Measurements from ENCODE around the gene LRRN2. TPM values are rescaled to one million over a fixed set of nuclear protein-coding genes. Genes with fewer than 3 reads are reported as not detected.

LRRN2 gene
- total and polyA plus RNA-seq, 9 of the 15 experiments (the other 6 are each of a cell fraction or from before 2014, with no cell fraction given) = 0.05 TPM; not detected in 8

DNA sequence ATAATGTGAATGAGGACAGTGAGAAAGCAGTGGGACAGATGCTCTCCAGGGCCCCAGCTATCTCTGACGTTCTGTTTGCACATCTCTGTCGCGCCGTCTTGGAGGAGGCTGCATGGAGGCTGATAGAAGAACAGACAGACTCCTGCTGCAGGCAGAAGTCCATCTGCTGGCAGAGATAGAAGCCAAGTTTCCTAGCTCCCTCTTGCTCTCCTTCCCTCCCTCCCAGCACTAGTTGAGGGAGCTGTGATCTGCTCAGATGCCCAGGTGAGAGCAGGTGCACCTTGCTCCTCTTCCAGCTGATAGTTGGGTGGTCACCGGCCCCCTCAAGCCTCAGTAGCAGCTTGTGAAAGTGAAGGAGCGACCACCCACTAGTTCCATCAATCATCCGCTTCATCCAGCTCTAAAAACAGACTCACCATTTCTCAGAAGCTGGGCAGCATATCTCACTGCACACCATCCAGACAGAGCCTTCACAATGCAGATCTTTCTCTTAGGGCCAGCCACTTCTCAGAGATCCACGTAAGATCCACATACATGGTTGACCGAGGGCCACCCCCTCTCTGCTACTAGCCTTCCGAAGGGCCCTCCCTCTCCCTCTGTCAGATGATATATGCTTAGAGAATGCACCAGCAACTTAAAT lies 12.9 kb downstream of the LRRN2 start (continued):
- TF ChIP-seq ZMIZ1 (IDR thresholded peaks at IDR 0.05; ENCODE audit: low read depth in 2 of 2, low read length in 2 of 2) (peak in 1 of 2 experiments; percentile 99; a peak in 2 of 4 replicates), SNRNP70 (optimal IDR thresholded peaks at IDR 0.05; ENCODE audit: low read depth, low read length) (no peak), NCOA1 (IDR thresholded peaks at IDR 0.05; ENCODE audit: low read depth) (peak; percentile 92), TAF15 (IDR thresholded peaks at IDR 0.05; ENCODE audit: low read depth, low read length) (no peak), SP2 (IDR thresholded peaks at IDR 0.05; ENCODE audit: extremely low read depth, low read depth, low read length, poor library complexity, severe bottlenecking) (no peak), L3MBTL2 (IDR thresholded peaks at IDR 0.05) (peak; percentile 54), HDAC1 (IDR thresholded peaks at IDR 0.05) (peak in 1 of 2 experiments; percentile 88; a peak in 2 of 4 replicates), RBFOX2 (IDR thresholded peaks at IDR 0.05; ENCODE audit: low read depth, low read length) (no peak), SMARCC2 (IDR thresholded peaks at IDR 0.05; ENCODE audit: low read depth) (peak; percentile 94), ZKSCAN1 (IDR thresholded peaks at IDR 0.05; ENCODE audit: low read depth, low read length) (peak; percentile 84; the same call in 1 of the 2 replicates), NCOA2 (IDR thresholded peaks at IDR 0.05; ENCODE audit: partially characterized antibody in 2 of 2) (peak in 1 of 2 experiments; percentile 66), KDM5B (IDR thresholded peaks at IDR 0.05; ENCODE audit: insufficient replicate concordance, low read depth, low read length) (no peak), SMAD4 (CRISPR knock-in tag; conservative IDR thresholded peaks at IDR 0.05) (peak; percentile 100), DMBX1 (CRISPR knock-in tag; IDR thresholded peaks at IDR 0.05; ENCODE audit: borderline replicate concordance) (peak; percentile 98), POLR2AphosphoS5 (IDR thresholded peaks at IDR 0.05; ENCODE audit: control insufficient read depth, insufficient read depth, low read depth, low read length) (peak; percentile 99), NONO (IDR thresholded peaks at IDR 0.05; ENCODE audit: low read depth in 2 of 2, low read length in 1 of 2) (peak in 1 of 2 experiments; percentile 92; a peak in 2 of 4 replicates), MAX (CRISPR knock-in tag; IDR thresholded peaks at IDR 0.05) (peak; percentile 83)
- TF ChIP-seq, protein P1, sequence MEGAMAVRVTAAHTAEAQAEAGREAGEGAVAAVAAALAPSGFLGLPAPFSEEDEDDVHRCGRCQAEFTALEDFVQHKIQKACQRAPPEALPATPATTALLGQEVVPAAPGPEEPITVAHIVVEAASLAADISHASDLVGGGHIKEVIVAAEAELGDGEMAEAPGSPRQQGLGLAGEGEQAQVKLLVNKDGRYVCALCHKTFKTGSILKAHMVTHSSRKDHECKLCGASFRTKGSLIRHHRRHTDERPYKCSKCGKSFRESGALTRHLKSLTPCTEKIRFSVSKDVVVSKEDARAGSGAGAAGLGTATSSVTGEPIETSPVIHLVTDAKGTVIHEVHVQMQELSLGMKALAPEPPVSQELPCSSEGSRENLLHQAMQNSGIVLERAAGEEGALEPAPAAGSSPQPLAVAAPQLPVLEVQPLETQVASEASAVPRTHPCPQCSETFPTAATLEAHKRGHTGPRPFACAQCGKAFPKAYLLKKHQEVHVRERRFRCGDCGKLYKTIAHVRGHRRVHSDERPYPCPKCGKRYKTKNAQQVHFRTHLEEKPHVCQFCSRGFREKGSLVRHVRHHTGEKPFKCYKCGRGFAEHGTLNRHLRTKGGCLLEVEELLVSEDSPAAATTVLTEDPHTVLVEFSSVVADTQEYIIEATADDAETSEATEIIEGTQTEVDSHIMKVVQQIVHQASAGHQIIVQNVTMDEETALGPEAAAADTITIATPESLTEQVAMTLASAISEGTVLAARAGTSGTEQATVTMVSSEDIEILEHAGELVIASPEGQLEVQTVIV (CRISPR knock-in tag; IDR thresholded peaks at IDR 0.05; ENCODE audit: borderline replicate concordance) = no peak
- TF ChIP-seq, protein P2, sequence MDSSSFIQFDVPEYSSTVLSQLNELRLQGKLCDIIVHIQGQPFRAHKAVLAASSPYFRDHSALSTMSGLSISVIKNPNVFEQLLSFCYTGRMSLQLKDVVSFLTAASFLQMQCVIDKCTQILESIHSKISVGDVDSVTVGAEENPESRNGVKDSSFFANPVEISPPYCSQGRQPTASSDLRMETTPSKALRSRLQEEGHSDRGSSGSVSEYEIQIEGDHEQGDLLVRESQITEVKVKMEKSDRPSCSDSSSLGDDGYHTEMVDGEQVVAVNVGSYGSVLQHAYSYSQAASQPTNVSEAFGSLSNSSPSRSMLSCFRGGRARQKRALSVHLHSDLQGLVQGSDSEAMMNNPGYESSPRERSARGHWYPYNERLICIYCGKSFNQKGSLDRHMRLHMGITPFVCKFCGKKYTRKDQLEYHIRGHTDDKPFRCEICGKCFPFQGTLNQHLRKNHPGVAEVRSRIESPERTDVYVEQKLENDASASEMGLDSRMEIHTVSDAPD (CRISPR knock-in tag; IDR thresholded peaks at IDR 0.05) = no peak

Measured in K562 (cell line).